ENCODE measurements around the gene DNAH3.
"Not testable (repeated sequence)": the region's sequence is repeated elsewhere in the genome, so short reads cannot be mapped to it uniquely, and the experiment has no call there.

Gene DNAH3

DNA sequence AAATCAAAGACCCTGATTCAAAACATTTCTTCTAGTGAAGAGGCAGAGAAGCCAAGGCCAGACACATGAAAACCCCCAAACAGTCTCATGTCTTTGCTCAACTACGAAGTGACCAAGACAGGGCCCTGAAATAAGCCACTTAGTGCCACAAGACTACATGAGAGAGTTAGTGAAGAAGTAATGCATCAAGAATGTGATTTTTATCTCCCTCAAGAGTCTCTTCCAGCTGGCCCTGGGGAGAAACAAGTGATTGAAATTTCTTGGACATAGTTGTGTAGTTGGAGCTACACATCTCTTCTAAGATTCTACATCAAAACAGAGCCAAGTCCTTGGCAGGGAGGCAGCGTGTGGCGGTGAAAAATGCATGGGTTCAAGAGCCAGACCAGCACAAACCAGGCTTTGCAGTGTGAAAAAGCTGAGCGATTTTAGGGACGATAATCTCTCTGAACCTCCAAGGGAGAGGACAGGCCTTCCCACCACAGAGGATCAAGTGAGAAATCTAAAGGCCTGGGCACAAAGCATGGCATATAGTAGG is 219.5 kb downstream of the DNAH3 start:
- TF ChIP-seq, protein P1, sequence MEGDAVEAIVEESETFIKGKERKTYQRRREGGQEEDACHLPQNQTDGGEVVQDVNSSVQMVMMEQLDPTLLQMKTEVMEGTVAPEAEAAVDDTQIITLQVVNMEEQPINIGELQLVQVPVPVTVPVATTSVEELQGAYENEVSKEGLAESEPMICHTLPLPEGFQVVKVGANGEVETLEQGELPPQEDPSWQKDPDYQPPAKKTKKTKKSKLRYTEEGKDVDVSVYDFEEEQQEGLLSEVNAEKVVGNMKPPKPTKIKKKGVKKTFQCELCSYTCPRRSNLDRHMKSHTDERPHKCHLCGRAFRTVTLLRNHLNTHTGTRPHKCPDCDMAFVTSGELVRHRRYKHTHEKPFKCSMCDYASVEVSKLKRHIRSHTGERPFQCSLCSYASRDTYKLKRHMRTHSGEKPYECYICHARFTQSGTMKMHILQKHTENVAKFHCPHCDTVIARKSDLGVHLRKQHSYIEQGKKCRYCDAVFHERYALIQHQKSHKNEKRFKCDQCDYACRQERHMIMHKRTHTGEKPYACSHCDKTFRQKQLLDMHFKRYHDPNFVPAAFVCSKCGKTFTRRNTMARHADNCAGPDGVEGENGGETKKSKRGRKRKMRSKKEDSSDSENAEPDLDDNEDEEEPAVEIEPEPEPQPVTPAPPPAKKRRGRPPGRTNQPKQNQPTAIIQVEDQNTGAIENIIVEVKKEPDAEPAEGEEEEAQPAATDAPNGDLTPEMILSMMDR (IDR thresholded peaks at IDR 0.05; ENCODE audit: low read depth, low read length, missing control alignments): no peak
- no peak overlapping the region for H3K4me3 ChIP-seq (ENCODE audit: low read depth, low read length)
- DNase-seq (ENCODE audit: low read depth): no peak
- in situ Hi-C loops (cut with HindIII; ENCODE audit: low sequenced_read_pairs): no loop called here

- H3K4me3 ChIP-seq (ENCODE audit: low read depth, low read length): no peak overlapping the region
- no peak for DNase-seq (ENCODE audit: low read depth)
- in situ Hi-C loops (cut with HindIII; ENCODE audit: low sequenced_read_pairs): no loop called here
- TF ChIP-seq, protein P1 (IDR thresholded peaks at IDR 0.05; ENCODE audit: low read depth, low read length, missing control alignments): no peak
Measured at GRCh38 chr16:20930365-20930690, 220.3 kb downstream of the DNAH3 start.

GRCh38 chr16:20929676-20930364 is 220.8 kb downstream of the DNAH3 start:
- in situ Hi-C loops (cut with HindIII; ENCODE audit: low sequenced_read_pairs); DNase-seq (ENCODE audit: low read depth); H3K4me3 ChIP-seq (ENCODE audit: low read depth, low read length): not testable (repeated sequence)

- H3K4me3 ChIP-seq (ENCODE audit: low read depth, low read length): no peak overlapping the region
- in situ Hi-C loops (cut with HindIII; ENCODE audit: low sequenced_read_pairs): no loop called here
- TF ChIP-seq, protein P1 (IDR thresholded peaks at IDR 0.05; ENCODE audit: low read depth, low read length, missing control alignments): no peak
- no peak for DNase-seq (ENCODE audit: low read depth)
Measured at GRCh38 chr16:20928774-20929411, 221.8 kb downstream of the DNAH3 start.

DNA sequence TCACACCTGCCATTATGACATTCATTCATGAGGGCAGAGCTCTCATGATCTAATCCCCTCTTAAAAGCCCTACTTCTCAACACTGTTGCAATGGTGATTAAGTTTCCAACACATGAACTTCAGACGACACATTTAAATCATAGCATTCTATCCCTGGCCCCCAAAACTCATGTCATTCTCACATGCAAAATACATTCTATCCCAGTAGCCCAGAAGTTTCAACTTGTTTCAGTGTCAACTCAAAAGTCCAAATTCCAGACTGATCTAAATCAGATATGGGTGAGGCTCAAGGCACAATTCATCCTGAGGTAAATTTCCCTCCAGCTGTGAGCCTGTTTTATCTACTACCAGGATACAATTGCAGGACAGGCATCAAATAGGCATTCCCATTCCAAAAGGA is 224.9 kb downstream of the DNAH3 start:
- H3K4me3 ChIP-seq (ENCODE audit: low read depth, low read length): no peak overlapping the region
- DNase-seq (ENCODE audit: low read depth): no peak
- TF ChIP-seq, protein P1 (IDR thresholded peaks at IDR 0.05; ENCODE audit: low read depth, low read length, missing control alignments): no peak
- in situ Hi-C loops (cut with HindIII; ENCODE audit: low sequenced_read_pairs): no loop called here

DNA sequence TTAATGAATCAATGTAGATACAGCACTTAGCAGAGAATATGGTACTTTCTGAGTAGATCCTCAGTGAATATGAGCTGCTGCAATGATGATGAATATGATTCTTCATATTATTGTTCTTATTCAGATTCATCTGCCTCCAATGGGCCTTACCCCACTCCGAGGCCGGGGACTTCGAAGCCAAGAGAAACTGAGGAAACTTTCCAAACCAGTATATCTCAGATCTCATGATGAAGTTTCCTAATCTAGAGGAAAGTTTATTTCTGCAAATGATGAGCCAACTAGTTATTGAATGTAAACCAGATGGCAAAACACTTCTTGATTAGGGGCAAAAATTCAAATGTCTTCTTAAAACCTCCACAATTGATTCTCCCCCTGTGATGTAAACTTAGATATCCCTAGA is 226.8 kb downstream of the DNAH3 start:
- TF ChIP-seq, protein P1 (IDR thresholded peaks at IDR 0.05; ENCODE audit: low read depth, low read length, missing control alignments): no peak
- no peak overlapping the region for H3K4me3 ChIP-seq (ENCODE audit: low read depth, low read length)
- DNase-seq (ENCODE audit: low read depth): no peak
- in situ Hi-C loops (cut with HindIII; ENCODE audit: low sequenced_read_pairs): no loop called here

DNA sequence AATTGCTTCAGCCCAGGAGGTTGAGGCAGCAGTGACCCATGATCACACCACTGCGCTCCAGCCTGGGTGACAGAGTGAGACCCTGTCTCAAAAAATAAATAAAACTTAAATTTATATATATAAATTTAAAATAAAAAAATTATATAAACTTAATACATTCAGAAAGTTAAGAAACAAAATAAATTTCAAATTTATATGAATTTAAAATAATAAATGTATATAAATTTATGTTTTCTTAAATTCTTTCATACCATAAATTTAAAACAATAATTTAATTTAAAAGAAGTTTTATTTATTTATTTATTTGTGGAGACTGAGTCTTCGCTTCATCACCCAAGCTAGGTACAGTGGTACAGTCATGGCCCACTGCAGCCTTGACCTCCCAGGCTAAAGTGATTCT is 229.8 kb downstream of the DNAH3 start:
- TF ChIP-seq, protein P1 (IDR thresholded peaks at IDR 0.05; ENCODE audit: low read depth, low read length, missing control alignments): no peak
- in situ Hi-C loops (cut with HindIII; ENCODE audit: low sequenced_read_pairs): no loop called here
- no peak overlapping the region for H3K4me3 ChIP-seq (ENCODE audit: low read depth, low read length)
- DNase-seq (ENCODE audit: low read depth): no peak

Data from astrocyte of the cerebellum (primary cell).